ENCODE measurements around the gene SMIM8. TPM values are rescaled to one million over a fixed set of nuclear protein-coding genes. Genes with fewer than 3 reads are reported as not detected.

SMIM8 gene
- total and polyA plus RNA-seq, 2 experiments from 2014 or later = 6.5 to 9.5 TPM

- Histone ChIP-seq H3K27ac (no peak within 1 kb of the TSS), H3K9me2 (replicated peaks; ENCODE audit: insufficient read depth) (no peaks in the 10 kb centered on the region), H3K4me1 (ENCODE audit: insufficient read depth) (no peaks in the 10 kb centered on the region), H3K79me2 (no peaks in the 10 kb centered on the region), H2AFZ (no peak within 1 kb of the TSS), H3K36me3 (replicated peaks; ENCODE audit: insufficient read depth, low read depth) (no peaks in the 10 kb centered on the region), H3K4me3 (no peak within 1 kb of the TSS), H3K4me2 (no peak within 1 kb of the TSS), H3K9me3 (ENCODE audit: low read depth) (no peaks in the 10 kb centered on the region), H4K20me1 (ENCODE audit: insufficient read depth, poor library complexity, severe bottlenecking) (no peaks in the 10 kb centered on the region), H3K27me3 (no peaks in the 10 kb centered on the region)
- WGBS (ENCODE audit: low lambda C conversion rate, missing lambda C conversion rate) = 35% methylated on average over 2 of the region's 2 CpGs
- no peak for TF ChIP-seq EZH2phosphoT487 (IDR thresholded peaks at IDR 0.05; ENCODE audit: low read depth, severe bottlenecking, unreplicated experiment)
- no peak for TF ChIP-seq EZH2 (IDR thresholded peaks at IDR 0.05; ENCODE audit: borderline replicate concordance)
- TF ChIP-seq, protein P1, sequence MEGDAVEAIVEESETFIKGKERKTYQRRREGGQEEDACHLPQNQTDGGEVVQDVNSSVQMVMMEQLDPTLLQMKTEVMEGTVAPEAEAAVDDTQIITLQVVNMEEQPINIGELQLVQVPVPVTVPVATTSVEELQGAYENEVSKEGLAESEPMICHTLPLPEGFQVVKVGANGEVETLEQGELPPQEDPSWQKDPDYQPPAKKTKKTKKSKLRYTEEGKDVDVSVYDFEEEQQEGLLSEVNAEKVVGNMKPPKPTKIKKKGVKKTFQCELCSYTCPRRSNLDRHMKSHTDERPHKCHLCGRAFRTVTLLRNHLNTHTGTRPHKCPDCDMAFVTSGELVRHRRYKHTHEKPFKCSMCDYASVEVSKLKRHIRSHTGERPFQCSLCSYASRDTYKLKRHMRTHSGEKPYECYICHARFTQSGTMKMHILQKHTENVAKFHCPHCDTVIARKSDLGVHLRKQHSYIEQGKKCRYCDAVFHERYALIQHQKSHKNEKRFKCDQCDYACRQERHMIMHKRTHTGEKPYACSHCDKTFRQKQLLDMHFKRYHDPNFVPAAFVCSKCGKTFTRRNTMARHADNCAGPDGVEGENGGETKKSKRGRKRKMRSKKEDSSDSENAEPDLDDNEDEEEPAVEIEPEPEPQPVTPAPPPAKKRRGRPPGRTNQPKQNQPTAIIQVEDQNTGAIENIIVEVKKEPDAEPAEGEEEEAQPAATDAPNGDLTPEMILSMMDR (IDR thresholded peaks at IDR 0.05; ENCODE audit: poor library complexity) = no peak
- DNase-seq (ENCODE audit: low spot score) = no peak
Observed at GRCh38 chr6:87344731-87345130, 22.3 kb downstream of the SMIM8 start, which contains the start of gene C6orf163. Gene C6orf163, plus strand, starts transcription at chr6:87344813. Its CDS starts 287 bp downstream, at chr6:87345100.

DNA sequence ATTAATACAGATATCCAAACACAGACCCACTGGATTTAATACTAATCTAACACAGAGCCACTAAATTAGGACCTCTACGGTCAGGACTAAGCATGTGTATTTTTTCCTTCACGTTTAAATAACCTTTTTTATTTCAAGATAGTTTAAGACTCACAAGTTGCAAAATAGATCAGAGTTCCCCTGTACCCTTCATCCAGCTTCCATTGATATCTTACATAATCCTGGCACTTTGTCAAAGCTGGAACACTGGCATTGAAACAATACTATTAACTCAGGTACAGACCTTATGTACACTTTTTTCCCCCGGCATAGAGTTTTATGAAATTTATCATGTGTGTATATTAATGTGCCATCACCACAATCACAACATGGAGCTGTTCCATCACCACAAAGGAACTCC lies 24.3 kb downstream of the SMIM8 start:
- Histone ChIP-seq H3K4me2 (no peak overlapping the region), H3K27me3 (no peaks in the 10 kb centered on the region), H3K9me3 (ENCODE audit: low read depth) (no peaks in the 10 kb centered on the region), H2AFZ (no peak overlapping the region), H3K4me3 (no peak overlapping the region), H3K27ac (no peak overlapping the region), H3K9me2 (replicated peaks; ENCODE audit: insufficient read depth) (no peaks in the 10 kb centered on the region), H3K4me1 (ENCODE audit: insufficient read depth) (no peaks in the 10 kb centered on the region), H4K20me1 (ENCODE audit: insufficient read depth, poor library complexity, severe bottlenecking) (no peaks in the 10 kb centered on the region), H3K36me3 (replicated peaks; ENCODE audit: insufficient read depth, low read depth) (no peaks in the 10 kb centered on the region), H3K79me2 (no peaks in the 10 kb centered on the region)
- DNase-seq (ENCODE audit: low spot score) = no peak
- 93% methylated on average over 3 of the region's 3 CpGs for WGBS (ENCODE audit: low lambda C conversion rate, missing lambda C conversion rate)
- TF ChIP-seq EZH2phosphoT487 (IDR thresholded peaks at IDR 0.05; ENCODE audit: low read depth, severe bottlenecking, unreplicated experiment) = no peak

DNA sequence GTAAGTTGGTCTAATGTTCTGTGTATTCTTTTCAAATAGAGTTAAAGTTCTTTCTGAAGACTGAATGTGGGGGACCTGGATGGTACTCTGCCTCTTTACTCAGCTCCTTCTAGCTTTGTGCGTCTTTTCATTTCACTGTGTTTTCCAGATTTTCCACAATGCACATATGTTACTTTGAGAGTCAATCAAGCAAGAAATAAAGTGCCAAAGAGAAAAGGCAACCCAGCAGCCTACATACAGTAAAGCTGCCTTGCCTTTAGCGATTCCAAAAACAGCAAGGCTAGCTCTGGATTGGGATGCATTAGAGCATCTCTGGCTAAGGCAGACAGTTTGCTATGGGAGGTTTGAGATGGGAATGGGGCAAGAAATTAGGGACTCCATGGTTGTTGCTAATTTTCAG lies 27.5 kb downstream of the SMIM8 start:
- 90% methylated on average over 2 of the region's 2 CpGs for WGBS (ENCODE audit: low lambda C conversion rate, missing lambda C conversion rate)
- H2AFZ ChIP-seq = no peak overlapping the region
- no peaks in the 10 kb centered on the region for H3K9me2 ChIP-seq (replicated peaks; ENCODE audit: insufficient read depth)
- no peaks in the 10 kb centered on the region for H3K27me3 ChIP-seq
- H4K20me1 ChIP-seq (ENCODE audit: insufficient read depth, poor library complexity, severe bottlenecking) = no peaks in the 10 kb centered on the region
- H3K36me3 ChIP-seq (replicated peaks; ENCODE audit: insufficient read depth, low read depth) = no peaks in the 10 kb centered on the region
- no peak overlapping the region for H3K27ac ChIP-seq
- TF ChIP-seq EZH2 (IDR thresholded peaks at IDR 0.05; ENCODE audit: borderline replicate concordance) = no peak
- TF ChIP-seq EZH2phosphoT487 (IDR thresholded peaks at IDR 0.05; ENCODE audit: low read depth, severe bottlenecking, unreplicated experiment) = no peak
- TF ChIP-seq, protein P1 (IDR thresholded peaks at IDR 0.05; ENCODE audit: poor library complexity) = no peak
- no peak overlapping the region for H3K4me2 ChIP-seq
- no peaks in the 10 kb centered on the region for H3K79me2 ChIP-seq
- H3K4me3 ChIP-seq = no peak overlapping the region
- no peaks in the 10 kb centered on the region for H3K9me3 ChIP-seq (ENCODE audit: low read depth)
- DNase-seq (ENCODE audit: low spot score) = no peak
- H3K4me1 ChIP-seq (ENCODE audit: insufficient read depth) = no peaks in the 10 kb centered on the region

DNA sequence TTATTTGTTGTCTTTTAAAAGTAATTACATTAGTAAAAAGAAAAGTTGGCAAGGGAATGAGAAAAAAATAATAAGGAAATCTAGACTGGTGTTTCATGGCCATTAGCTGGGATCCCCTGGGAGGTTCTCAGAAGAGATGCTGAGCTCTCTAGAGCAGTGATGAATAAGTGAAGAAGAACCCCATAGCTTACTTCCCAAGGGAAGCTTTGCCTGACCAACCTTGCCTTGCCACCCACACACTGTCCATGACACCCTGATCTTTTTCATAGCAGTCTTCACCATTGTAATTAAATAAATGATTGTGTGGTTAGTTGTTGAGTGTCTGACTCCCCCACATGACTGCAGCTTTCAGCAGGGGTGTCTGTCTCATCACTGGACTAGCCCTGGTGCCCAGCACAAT lies 28.1 kb downstream of the SMIM8 start:
- no peak overlapping the region for H3K4me3 ChIP-seq
- H2AFZ ChIP-seq = no peak overlapping the region
- H3K9me2 ChIP-seq (replicated peaks; ENCODE audit: insufficient read depth) = no peaks in the 10 kb centered on the region
- H3K27me3 ChIP-seq = no peaks in the 10 kb centered on the region
- no peaks in the 10 kb centered on the region for H3K9me3 ChIP-seq (ENCODE audit: low read depth)
- no peak overlapping the region for H3K27ac ChIP-seq
- H3K79me2 ChIP-seq = no peaks in the 10 kb centered on the region
- H3K4me1 ChIP-seq (ENCODE audit: insufficient read depth) = no peaks in the 10 kb centered on the region
- no peaks in the 10 kb centered on the region for H4K20me1 ChIP-seq (ENCODE audit: insufficient read depth, poor library complexity, severe bottlenecking)
- H3K36me3 ChIP-seq (replicated peaks; ENCODE audit: insufficient read depth, low read depth) = no peaks in the 10 kb centered on the region
- DNase-seq (ENCODE audit: low spot score) = no peak
- TF ChIP-seq EZH2phosphoT487 (IDR thresholded peaks at IDR 0.05; ENCODE audit: low read depth, severe bottlenecking, unreplicated experiment) (no peak), EZH2 (IDR thresholded peaks at IDR 0.05; ENCODE audit: borderline replicate concordance) (no peak)
- TF ChIP-seq, protein P1 (IDR thresholded peaks at IDR 0.05; ENCODE audit: poor library complexity) = no peak
- H3K4me2 ChIP-seq = no peak overlapping the region

Measured in hepatocyte (in vitro differentiated cells).